ENCODE data around the gene KIF5A.
"Not testable (repeated sequence)": the region's sequence is repeated elsewhere in the genome, so short reads cannot be mapped to it uniquely, and the experiment has no call there.

KIF5A gene

DNA sequence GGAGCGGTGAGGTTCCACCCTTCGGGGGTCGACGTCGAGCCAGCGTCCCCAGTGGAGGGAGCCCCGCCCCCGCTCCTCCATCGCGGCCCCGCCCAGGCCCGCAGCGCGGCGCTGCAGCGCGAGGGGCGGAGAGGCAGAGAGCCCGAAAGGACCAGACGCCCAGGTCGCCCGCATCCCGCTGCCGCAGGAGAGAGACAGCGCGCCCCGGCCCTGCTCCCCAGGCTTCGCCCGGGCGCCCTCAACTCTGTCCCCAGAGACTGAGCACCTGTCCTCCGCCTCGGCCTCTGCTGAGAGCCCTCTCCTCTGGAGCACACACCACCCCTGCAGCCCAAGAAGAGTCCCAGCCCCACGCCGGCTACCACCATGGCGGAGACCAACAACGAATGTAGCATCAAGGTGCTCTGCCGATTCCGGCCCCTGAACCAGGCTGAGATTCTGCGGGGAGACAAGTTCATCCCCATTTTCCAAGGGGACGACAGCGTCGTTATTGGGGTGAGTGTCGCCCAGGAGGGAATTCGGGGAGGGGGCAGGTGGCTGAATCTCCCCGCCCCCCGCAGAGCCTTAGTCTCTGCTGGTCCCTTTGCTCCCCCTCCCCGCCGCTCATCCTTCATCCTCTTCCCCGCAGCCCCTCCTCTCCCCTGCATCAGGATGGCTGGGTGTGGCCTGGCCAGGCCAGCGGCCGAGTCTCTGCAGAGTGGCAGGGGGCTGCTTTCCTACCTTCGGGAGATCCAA lies at the start of gene KIF5A:
Gene KIF5A, plus strand, starts transcription at position 136 of the 732 bp plus-strand sequence. Its CDS starts 228 bp downstream, at position 364.
- no peak within 1 kb of the TSS for H3K27ac ChIP-seq
- TF ChIP-seq, protein P1, sequence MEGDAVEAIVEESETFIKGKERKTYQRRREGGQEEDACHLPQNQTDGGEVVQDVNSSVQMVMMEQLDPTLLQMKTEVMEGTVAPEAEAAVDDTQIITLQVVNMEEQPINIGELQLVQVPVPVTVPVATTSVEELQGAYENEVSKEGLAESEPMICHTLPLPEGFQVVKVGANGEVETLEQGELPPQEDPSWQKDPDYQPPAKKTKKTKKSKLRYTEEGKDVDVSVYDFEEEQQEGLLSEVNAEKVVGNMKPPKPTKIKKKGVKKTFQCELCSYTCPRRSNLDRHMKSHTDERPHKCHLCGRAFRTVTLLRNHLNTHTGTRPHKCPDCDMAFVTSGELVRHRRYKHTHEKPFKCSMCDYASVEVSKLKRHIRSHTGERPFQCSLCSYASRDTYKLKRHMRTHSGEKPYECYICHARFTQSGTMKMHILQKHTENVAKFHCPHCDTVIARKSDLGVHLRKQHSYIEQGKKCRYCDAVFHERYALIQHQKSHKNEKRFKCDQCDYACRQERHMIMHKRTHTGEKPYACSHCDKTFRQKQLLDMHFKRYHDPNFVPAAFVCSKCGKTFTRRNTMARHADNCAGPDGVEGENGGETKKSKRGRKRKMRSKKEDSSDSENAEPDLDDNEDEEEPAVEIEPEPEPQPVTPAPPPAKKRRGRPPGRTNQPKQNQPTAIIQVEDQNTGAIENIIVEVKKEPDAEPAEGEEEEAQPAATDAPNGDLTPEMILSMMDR (IDR thresholded peaks at IDR 0.05): peak; percentile 55
- no peak for TF ChIP-seq ZFX (IDR thresholded peaks at IDR 0.05; ENCODE audit: borderline replicate concordance)

DNA sequence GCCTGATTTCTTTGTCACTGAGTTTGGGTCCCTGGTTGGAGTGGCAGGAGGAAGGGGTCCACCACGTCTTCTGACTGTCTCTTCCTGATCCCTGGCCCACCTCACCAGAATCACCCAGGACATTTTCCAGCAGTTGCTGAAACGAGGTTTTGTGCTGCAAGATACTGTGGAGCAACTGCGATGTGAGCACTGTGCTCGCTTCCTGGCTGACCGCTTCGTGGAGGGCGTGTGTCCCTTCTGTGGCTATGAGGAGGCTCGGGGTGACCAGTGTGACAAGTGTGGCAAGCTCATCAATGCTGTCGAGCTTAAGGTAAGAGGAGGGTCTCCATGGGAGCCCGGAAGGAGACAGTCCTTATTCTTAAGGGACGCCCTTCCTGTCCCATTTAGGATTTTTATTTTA lies 49.6 kb upstream of the KIF5A start:
- TF ChIP-seq ZFX (IDR thresholded peaks at IDR 0.05; ENCODE audit: borderline replicate concordance): no peak
- TF ChIP-seq, protein P1 (IDR thresholded peaks at IDR 0.05): no peak
- H3K27ac ChIP-seq: no peak overlapping the region

DNA sequence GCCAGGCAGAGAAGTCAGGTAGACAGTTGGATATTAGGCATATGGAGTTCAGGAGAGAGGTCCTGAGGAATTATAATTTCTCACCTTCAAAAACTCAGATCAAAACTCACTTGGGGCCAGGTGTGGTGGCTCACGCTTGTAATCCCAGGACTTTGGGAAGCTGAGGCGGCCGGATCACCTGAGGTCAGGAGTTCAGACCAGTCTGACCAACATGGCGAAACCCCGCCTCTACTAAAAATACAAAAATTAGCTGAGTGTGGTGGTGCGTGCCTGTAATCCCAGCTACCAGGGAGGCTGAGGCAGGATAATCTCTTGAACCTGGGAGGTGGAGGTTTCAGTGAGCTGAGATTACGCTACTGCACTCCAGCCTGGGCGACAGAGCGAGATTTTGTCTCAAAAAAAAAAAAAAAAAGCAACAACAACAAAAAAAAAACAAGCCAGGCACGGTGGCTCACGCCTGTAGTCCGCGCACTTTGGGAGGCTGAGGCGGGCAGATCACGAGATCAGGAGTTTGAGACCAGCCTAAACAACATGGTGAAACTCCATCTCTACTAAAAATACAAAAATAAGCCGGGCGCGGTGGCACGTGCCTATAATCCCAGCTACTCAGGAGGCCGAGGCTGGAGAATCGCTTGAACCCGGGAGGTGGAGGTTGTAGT lies 47.4 kb upstream of the KIF5A start:
- not testable (repeated sequence) for H3K27ac ChIP-seq

DNA sequence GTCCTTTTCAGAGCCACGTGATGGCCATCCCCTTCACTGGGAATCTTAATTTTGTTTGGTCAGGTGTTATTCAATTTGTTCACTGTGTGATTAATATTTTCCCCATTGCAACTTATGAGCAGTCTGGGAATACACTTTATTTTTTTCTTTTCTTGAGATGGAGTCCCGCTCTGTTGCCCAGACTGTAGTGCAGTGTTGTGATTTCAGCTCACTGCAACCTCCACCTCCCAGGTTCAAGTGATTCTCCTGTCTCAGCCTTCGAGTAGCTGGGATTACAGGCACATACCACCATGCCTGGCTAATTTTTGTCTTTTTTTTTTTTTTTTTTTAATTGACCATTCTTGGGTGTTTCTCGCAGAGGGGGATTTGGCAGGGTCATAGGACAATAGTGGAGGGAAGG lies 43.3 kb upstream of the KIF5A start:
- not testable (repeated sequence) for H3K27ac ChIP-seq

DNA sequence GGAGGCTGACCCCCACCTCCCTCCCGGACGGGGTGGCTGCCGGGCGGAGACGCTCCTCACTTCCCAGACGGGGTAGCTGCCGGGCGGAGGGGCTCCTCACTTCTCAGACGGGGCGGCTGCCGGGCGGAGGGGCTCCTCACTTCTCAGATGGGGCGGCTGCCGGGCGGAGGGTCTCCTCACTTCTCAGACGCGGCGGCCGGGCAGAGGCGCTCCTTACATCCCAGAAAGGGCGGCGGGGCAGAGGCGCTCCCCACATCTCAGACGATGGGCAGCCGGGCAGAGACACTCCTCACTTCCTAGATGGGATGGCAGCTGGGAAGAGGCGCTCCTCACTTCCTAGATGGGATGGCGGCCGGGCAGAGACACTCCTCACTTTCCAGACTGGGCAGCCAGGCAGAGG lies 42.0 kb upstream of the KIF5A start:
- H3K27ac ChIP-seq: not testable (repeated sequence)

DNA sequence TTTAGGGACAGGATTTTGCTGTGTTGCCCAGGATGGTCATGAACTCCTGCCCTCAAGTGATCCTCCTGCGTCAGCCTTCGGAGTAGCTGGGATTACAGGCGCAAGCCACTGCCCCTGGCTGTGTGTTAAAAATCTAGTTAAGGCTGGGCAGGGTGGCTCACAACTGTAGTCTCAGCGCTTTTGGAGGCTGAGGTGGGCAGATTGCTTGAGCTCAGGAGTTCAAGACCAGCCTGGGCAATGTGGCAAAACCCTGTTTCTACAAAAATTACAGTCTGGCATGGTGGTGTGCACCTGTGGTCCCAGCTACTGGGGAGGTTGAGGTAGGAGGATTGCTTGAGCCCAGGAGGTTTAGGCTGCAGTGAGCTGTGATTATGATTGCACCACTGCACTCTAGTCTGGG lies 38.7 kb upstream of the KIF5A start:
- TF ChIP-seq, protein P1 (IDR thresholded peaks at IDR 0.05): no peak
- TF ChIP-seq ZFX (IDR thresholded peaks at IDR 0.05; ENCODE audit: borderline replicate concordance): no peak
- H3K27ac ChIP-seq: peak overlapping the region; percentile 9; the same call in 1 of the 2 replicates

DNA sequence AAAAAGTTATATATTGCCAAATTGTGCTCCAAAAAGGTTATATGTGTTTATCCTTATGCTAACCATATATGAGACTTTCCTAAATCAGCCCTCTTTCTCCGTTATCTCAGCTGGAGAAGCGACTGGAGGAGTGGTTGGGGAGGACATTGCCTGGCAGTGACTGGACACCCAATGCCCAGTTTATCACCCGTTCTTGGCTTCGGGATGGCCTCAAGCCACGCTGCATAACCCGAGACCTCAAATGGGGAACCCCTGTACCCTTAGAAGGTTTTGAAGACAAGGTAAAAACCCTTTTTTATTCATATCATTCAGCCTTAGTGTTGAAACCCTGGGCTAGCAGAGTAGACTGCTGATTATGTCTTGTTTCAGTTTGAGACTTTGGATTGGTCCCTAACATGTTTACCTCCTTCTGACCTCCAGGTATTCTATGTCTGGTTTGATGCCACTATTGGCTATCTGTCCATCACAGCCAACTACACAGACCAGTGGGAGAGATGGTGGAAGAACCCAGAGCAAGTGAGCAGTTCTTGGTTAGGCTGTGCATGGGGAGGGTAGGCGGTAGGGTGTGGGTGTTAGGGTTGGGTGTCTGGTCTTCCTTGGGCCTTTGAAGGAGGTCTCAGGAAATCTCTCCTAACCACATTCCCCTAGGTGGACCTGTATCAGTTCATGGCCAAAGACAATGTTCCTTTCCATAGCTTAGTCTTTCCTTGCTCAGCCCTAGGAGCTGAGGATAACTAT lies 38.1 kb upstream of the KIF5A start:
- TF ChIP-seq, protein P1 (IDR thresholded peaks at IDR 0.05): no peak
- no peak for TF ChIP-seq ZFX (IDR thresholded peaks at IDR 0.05; ENCODE audit: borderline replicate concordance)
- peak overlapping the region; percentile 100; the same call in 1 of the 2 replicates for H3K27ac ChIP-seq

DNA sequence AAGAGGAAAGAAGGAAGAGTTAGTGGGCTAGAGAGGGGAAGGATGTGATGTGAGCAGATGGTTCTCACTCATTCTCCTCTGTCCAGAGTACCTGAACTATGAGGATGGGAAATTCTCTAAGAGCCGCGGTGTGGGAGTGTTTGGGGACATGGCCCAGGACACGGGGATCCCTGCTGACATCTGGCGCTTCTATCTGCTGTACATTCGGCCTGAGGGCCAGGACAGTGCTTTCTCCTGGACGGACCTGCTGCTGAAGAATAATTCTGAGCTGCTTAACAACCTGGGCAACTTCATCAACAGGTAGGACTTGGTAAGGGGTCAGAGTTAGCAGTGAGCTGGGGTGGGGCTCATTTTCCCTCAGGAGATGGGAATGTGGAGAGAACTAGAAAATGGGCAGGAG lies 37.2 kb upstream of the KIF5A start:
- TF ChIP-seq, protein P1 (IDR thresholded peaks at IDR 0.05): no peak
- no peak for TF ChIP-seq ZFX (IDR thresholded peaks at IDR 0.05; ENCODE audit: borderline replicate concordance)
- H3K27ac ChIP-seq: peak overlapping the region; percentile 100; the same call in 1 of the 2 replicates

Measured in 22Rv1 (cell line).